ENCODE data around the gene BMP3.

BMP3 gene

DNA sequence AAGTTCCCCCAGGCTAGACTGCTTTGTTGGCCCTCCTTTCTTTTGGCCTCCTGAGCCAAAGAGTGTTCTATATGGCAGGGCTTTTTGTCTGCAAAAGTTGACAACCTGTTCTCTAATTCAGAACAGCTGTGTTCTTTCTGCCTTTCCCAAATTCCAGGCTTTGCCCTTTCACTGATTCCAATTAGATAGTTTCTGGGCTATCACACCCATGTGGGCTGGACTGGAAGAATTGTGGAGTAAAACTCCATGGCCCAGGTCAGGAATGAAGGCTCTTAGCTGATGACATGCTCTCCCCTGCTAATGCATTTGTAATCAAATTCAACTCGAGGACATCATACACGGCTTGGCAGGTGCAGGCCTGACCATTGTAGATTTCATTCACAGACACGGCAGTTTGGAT, 19.4 kb downstream of the BMP3 start:
- H3K27ac ChIP-seq (replicated peaks): no peak overlapping the region
- H3K4me3 ChIP-seq (replicated peaks; ENCODE audit: insufficient read depth, low read length): no peak overlapping the region
- TF ChIP-seq, protein P1, sequence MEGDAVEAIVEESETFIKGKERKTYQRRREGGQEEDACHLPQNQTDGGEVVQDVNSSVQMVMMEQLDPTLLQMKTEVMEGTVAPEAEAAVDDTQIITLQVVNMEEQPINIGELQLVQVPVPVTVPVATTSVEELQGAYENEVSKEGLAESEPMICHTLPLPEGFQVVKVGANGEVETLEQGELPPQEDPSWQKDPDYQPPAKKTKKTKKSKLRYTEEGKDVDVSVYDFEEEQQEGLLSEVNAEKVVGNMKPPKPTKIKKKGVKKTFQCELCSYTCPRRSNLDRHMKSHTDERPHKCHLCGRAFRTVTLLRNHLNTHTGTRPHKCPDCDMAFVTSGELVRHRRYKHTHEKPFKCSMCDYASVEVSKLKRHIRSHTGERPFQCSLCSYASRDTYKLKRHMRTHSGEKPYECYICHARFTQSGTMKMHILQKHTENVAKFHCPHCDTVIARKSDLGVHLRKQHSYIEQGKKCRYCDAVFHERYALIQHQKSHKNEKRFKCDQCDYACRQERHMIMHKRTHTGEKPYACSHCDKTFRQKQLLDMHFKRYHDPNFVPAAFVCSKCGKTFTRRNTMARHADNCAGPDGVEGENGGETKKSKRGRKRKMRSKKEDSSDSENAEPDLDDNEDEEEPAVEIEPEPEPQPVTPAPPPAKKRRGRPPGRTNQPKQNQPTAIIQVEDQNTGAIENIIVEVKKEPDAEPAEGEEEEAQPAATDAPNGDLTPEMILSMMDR (IDR thresholded peaks at IDR 0.05; ENCODE audit: insufficient read depth, low read length): no peak
- TF ChIP-seq, protein P2, sequence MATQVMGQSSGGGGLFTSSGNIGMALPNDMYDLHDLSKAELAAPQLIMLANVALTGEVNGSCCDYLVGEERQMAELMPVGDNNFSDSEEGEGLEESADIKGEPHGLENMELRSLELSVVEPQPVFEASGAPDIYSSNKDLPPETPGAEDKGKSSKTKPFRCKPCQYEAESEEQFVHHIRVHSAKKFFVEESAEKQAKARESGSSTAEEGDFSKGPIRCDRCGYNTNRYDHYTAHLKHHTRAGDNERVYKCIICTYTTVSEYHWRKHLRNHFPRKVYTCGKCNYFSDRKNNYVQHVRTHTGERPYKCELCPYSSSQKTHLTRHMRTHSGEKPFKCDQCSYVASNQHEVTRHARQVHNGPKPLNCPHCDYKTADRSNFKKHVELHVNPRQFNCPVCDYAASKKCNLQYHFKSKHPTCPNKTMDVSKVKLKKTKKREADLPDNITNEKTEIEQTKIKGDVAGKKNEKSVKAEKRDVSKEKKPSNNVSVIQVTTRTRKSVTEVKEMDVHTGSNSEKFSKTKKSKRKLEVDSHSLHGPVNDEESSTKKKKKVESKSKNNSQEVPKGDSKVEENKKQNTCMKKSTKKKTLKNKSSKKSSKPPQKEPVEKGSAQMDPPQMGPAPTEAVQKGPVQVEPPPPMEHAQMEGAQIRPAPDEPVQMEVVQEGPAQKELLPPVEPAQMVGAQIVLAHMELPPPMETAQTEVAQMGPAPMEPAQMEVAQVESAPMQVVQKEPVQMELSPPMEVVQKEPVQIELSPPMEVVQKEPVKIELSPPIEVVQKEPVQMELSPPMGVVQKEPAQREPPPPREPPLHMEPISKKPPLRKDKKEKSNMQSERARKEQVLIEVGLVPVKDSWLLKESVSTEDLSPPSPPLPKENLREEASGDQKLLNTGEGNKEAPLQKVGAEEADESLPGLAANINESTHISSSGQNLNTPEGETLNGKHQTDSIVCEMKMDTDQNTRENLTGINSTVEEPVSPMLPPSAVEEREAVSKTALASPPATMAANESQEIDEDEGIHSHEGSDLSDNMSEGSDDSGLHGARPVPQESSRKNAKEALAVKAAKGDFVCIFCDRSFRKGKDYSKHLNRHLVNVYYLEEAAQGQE (IDR thresholded peaks at IDR 0.05; ENCODE audit: insufficient replicate concordance, low read depth): no peak
- TF ChIP-seq POLR2AphosphoS5 (IDR thresholded peaks at IDR 0.05; ENCODE audit: low read depth) (no peak), SPI1 (IDR thresholded peaks at IDR 0.05; ENCODE audit: borderline replicate concordance, low read depth) (no peak), GABPA (IDR thresholded peaks at IDR 0.05; ENCODE audit: low read depth) (no peak)
- no peaks in the 10 kb centered on the region for H3K27me3 ChIP-seq (ENCODE audit: insufficient read depth, poor library complexity, severe bottlenecking)
- DNase-seq (ENCODE audit: low read depth in 1 of 2, low spot score in 1 of 2): no peak

DNA sequence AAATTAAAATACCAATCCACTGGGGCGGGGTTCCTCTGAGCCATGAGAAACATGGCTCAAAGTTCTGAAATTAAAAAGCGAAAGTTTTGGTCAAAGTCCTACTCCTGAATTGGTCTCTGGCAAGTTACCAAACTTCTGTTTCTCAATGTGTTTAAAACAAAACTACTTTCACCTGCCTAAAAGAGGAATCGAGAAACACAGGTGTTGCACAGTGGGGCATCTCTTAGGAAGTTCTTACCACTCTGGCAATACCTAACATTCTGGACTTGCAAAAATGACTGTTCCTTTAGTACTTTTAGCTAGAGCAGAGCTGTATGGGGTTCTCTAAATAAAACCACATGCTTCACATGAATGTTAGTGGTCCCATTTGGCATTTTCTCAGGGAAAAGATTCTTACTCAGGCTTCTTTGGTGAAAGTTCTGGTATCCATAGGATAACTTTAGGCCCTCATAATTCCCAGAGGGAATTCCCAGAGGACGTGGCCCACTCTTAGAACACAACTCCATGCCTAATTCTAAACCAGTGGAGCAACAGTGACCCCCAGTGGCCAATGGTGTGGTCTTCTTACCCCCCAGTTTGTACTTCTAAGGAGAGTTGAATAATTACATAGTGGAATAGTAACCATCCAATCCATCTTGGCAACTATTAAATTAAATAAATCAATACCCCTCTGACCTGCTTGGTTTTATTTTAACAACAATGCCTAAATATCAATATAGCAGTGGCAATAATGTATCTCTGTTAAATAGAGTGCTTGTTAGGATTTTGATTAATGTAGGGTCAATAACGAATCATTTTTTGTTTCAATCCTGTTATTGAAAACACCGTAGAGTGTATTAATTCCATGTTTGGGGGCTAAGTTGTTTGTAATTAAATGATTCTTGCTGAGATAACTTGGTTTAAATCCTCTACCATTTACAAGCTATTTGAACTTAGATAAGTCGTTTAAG, 21.9 kb downstream of the BMP3 start:
- TF ChIP-seq, protein P2 (IDR thresholded peaks at IDR 0.05; ENCODE audit: insufficient replicate concordance, low read depth): no peak
- TF ChIP-seq GABPA (IDR thresholded peaks at IDR 0.05; ENCODE audit: low read depth) (no peak), SPI1 (IDR thresholded peaks at IDR 0.05; ENCODE audit: borderline replicate concordance, low read depth) (no peak), POLR2AphosphoS5 (IDR thresholded peaks at IDR 0.05; ENCODE audit: low read depth) (no peak)
- TF ChIP-seq, protein P1 (IDR thresholded peaks at IDR 0.05; ENCODE audit: insufficient read depth, low read length): peak; percentile 34
- H3K27me3 ChIP-seq (ENCODE audit: insufficient read depth, poor library complexity, severe bottlenecking): no peaks in the 10 kb centered on the region
- H3K27ac ChIP-seq (replicated peaks): no peak overlapping the region
- DNase-seq (ENCODE audit: low read depth in 1 of 2, low spot score in 1 of 2): peak in 1 of 2 experiments; percentile 28
- no peak overlapping the region for H3K4me3 ChIP-seq (replicated peaks; ENCODE audit: insufficient read depth, low read length)

DNA sequence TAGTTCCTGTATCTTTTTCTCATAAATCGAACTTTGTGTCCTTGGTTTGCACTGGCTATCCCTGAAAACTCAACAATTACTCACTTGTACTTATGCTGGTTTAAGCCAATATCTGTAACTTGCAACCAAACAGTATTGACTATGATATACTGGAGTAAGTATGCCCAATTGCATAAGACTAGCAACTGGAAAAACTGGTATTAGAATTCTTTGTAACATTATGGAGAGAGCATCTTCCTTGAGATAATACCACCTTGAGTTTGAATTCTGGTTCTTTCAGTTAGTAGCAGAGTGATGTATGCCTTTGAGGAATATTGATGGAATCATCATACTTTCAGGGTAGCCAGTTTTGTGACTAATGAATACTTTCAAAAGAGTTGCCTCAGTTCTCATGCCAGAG, 28.1 kb downstream of the BMP3 start:
- H3K4me3 ChIP-seq (replicated peaks; ENCODE audit: insufficient read depth, low read length): no peak overlapping the region
- no peak overlapping the region for H3K27ac ChIP-seq (replicated peaks)
- DNase-seq (ENCODE audit: low read depth in 1 of 2, low spot score in 1 of 2): no peak
- TF ChIP-seq, protein P2 (IDR thresholded peaks at IDR 0.05; ENCODE audit: insufficient replicate concordance, low read depth): no peak
- TF ChIP-seq, protein P1 (IDR thresholded peaks at IDR 0.05; ENCODE audit: insufficient read depth, low read length): no peak
- TF ChIP-seq POLR2AphosphoS5 (IDR thresholded peaks at IDR 0.05; ENCODE audit: low read depth) (no peak), SPI1 (IDR thresholded peaks at IDR 0.05; ENCODE audit: borderline replicate concordance, low read depth) (no peak), GABPA (IDR thresholded peaks at IDR 0.05; ENCODE audit: low read depth) (no peak)
- H3K27me3 ChIP-seq (ENCODE audit: insufficient read depth, poor library complexity, severe bottlenecking): no peaks in the 10 kb centered on the region

Measured in HL-60 (cell line).